GM12878 (cell line): Measurements from ENCODE around the gene INO80C.

Experiments
- CBX3 ChIP-seq: fragments of 200-600 bp; sonication (generic); IDR thresholded peaks from 2 replicates; pipeline ENCODE4 v1.6.1; 2016; ENCODE audit warnings: low read depth, borderline replicate concordance
- CHD2 ChIP-seq: IDR thresholded peaks from 2 replicates; pipeline ENCODE4 v1.6.1; 2011; ENCODE audit warnings: low read depth, low read length, improper control_type of control experiment, borderline replicate concordance
- EZH2 ChIP-seq: IDR thresholded peaks from 2 replicates; pipeline ENCODE4 v1.6.1; 2012; ENCODE audit warnings: low read depth, mild to moderate bottlenecking, control low read depth, inconsistent platforms, low read length, borderline replicate concordance; ENCODE audit not compliant: control insufficient read depth
- POLR2A ChIP-seq: IDR thresholded peaks from 2 replicates; pipeline ENCODE4 v1.6.1; 2011; ENCODE audit warnings: low read depth, mild to moderate bottlenecking, low read length
- POLR2AphosphoS5 ChIP-seq: IDR thresholded peaks from 2 replicates; pipeline ENCODE4 v1.6.1; 2011; ENCODE audit warnings: mild to moderate bottlenecking, low read length, inconsistent platforms
- RB1 ChIP-seq: fragments of 450-650 bp; formaldehyde crosslinking; IDR thresholded peaks from 2 replicates; pipeline ENCODE4 v1.6.1; 2017; ENCODE audit warnings: mild to moderate bottlenecking, borderline replicate concordance
- RFX5 ChIP-seq: IDR thresholded peaks from 2 replicates; pipeline ENCODE4 v1.6.1; 2011; ENCODE audit warnings: low read depth, low read length, improper control_type of control experiment
- TCF7 ChIP-seq: IDR thresholded peaks from 2 replicates; pipeline ENCODE4 v1.6.1; 2014; ENCODE audit warnings: antibody characterized with exemption, borderline replicate concordance
- TF ChIP-seq, protein P1 (sequence below), 3 experiments: IDR thresholded peaks in 2 of 3; conservative IDR thresholded peaks in 1 of 3; 2 replicates each; pipeline ENCODE4 v1.5.1; 2011; ENCODE audit warnings: low read depth in 3 of 3, low read length in 3 of 3, mild to moderate bottlenecking in 3 of 3, control low read depth in 2 of 3, moderate library complexity in 2 of 3, inconsistent platforms in 1 of 3, mixed read lengths in 1 of 3; ENCODE audit not compliant: control insufficient read depth in 2 of 3, insufficient read depth in 1 of 3; ENCODE audit errors: extremely low read depth in 1 of 3
- TF ChIP-seq, protein P2 (sequence below): IDR thresholded peaks from 2 replicates; pipeline ENCODE4 v1.6.1; 2012; ENCODE audit warnings: mild to moderate bottlenecking, low read depth, low read length

DNA sequence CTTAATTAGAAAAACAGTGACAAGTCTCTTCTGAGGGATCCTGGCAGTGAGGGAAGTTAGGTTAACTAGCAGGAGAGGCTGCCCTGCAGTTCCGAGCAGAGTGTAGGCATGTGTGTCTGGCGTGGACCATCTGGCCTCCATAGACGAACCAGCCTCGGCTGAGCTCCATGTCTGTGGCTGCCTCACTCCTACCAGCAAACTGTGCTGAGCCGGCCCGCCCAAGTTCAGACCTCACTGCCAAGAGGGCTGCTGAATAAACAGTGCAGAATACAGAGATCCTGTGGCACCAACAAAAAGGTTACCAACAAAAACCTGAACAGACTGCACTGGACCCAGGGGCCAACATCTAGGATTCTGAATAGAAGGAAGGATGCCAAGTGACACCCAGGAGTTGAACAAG, 27.3 kb downstream of the INO80C start:
- no peak for TF ChIP-seq EZH2
- TF ChIP-seq CHD2: no peak
- TF ChIP-seq, protein P1, sequence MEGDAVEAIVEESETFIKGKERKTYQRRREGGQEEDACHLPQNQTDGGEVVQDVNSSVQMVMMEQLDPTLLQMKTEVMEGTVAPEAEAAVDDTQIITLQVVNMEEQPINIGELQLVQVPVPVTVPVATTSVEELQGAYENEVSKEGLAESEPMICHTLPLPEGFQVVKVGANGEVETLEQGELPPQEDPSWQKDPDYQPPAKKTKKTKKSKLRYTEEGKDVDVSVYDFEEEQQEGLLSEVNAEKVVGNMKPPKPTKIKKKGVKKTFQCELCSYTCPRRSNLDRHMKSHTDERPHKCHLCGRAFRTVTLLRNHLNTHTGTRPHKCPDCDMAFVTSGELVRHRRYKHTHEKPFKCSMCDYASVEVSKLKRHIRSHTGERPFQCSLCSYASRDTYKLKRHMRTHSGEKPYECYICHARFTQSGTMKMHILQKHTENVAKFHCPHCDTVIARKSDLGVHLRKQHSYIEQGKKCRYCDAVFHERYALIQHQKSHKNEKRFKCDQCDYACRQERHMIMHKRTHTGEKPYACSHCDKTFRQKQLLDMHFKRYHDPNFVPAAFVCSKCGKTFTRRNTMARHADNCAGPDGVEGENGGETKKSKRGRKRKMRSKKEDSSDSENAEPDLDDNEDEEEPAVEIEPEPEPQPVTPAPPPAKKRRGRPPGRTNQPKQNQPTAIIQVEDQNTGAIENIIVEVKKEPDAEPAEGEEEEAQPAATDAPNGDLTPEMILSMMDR (IDR thresholded peaks at IDR 0.05 in 2 of 3, conservative IDR thresholded peaks at IDR 0.05 in 1 of 3; ENCODE audit: control insufficient read depth in 2 of 3, extremely low read depth in 1 of 3, insufficient read depth in 1 of 3, low read depth in 3 of 3, low read length in 3 of 3): no peak
- no peak for TF ChIP-seq TCF7
- TF ChIP-seq POLR2A: no peak
- no peak for TF ChIP-seq RFX5
- TF ChIP-seq, protein P2, sequence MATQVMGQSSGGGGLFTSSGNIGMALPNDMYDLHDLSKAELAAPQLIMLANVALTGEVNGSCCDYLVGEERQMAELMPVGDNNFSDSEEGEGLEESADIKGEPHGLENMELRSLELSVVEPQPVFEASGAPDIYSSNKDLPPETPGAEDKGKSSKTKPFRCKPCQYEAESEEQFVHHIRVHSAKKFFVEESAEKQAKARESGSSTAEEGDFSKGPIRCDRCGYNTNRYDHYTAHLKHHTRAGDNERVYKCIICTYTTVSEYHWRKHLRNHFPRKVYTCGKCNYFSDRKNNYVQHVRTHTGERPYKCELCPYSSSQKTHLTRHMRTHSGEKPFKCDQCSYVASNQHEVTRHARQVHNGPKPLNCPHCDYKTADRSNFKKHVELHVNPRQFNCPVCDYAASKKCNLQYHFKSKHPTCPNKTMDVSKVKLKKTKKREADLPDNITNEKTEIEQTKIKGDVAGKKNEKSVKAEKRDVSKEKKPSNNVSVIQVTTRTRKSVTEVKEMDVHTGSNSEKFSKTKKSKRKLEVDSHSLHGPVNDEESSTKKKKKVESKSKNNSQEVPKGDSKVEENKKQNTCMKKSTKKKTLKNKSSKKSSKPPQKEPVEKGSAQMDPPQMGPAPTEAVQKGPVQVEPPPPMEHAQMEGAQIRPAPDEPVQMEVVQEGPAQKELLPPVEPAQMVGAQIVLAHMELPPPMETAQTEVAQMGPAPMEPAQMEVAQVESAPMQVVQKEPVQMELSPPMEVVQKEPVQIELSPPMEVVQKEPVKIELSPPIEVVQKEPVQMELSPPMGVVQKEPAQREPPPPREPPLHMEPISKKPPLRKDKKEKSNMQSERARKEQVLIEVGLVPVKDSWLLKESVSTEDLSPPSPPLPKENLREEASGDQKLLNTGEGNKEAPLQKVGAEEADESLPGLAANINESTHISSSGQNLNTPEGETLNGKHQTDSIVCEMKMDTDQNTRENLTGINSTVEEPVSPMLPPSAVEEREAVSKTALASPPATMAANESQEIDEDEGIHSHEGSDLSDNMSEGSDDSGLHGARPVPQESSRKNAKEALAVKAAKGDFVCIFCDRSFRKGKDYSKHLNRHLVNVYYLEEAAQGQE: no peak
- no peak for TF ChIP-seq POLR2AphosphoS5
- TF ChIP-seq CBX3: no peak
- no peak for TF ChIP-seq RB1
